Nucleus accumbens (tissue), 56 donors: ENCODE results near the gene OPA1.

Experiments
- DNase-seq, 56 donors: peaks; one replicate each; lab custom pipeline; 2025; lab: John Stamatoyannopoulos, UW

Gene OPA1

DNA sequence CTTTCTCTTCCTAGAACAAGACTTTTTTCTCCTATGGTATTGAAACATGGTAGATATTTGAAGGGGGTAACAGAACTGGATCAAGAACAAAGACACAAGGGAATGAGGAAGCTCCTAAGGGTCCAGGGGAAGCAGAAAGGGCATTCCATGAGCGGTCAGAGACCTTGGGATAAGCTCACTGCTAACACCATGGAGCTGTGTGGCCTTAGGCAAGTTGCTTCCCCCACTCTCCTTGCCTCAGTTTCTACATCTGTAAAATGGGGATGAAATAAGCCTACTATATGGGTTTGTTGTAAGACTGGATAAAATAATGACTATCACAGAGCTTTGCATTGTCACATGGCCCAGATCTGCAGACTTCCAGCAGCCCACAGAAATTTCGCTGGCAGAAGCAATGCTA lies 139.8 kb downstream of the OPA1 start:
- DNase-seq, result no peak

DNA sequence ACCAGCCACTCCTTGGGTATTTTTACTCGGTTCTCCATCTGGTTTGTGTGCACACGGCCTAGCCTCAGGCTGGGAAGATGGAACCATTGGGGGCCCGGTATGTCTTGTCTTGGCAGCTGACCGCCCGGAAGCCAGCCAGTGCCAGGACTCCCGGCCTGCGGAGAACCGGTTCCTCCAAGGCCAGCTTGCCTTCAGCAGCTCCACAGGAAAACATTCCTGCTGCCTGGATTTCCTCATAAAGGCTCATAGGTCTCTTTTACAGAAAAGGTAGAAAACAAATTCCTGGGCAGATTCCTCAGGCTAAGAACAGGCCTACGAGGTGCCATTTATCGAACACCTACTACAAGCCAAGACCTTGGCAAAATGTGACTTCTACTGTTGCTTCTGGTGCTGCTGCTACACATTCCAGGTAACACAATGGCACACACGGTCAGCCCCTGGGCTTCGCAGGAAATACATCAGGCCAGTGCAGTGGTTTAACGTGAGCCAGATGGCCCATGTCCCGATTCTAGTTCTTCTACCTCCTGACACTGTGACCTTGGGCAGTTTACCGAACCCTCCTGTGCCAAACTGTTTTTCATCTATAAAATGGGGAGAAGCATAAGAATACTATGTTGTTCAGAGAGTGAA lies 141.8 kb downstream of the OPA1 start:
- DNase-seq, result no peak

DNA sequence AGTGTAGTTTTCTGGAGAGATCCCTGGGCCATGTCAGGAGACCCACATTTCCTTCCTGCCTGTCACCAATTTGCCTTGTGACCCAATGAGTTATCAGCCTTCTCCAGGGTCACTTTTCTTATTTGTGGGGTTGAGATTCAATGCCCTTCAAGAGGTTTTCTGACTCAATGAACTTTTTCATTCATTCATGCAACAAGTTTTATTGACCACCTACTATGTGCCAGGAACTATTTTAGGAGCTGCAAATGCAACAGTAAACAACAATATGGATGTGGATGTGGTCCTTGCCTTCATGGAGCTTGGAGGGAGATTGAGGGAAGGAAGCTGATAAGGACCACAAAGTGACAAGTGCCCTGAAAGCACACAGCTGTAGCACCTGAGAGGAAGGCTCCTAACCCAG lies 142.8 kb downstream of the OPA1 start:
- no peak for DNase-seq

- DNase-seq, result no peak
These were observed 143.6 kb downstream of the OPA1 start for GRCh38 chr3:193736616-193737015.

DNA sequence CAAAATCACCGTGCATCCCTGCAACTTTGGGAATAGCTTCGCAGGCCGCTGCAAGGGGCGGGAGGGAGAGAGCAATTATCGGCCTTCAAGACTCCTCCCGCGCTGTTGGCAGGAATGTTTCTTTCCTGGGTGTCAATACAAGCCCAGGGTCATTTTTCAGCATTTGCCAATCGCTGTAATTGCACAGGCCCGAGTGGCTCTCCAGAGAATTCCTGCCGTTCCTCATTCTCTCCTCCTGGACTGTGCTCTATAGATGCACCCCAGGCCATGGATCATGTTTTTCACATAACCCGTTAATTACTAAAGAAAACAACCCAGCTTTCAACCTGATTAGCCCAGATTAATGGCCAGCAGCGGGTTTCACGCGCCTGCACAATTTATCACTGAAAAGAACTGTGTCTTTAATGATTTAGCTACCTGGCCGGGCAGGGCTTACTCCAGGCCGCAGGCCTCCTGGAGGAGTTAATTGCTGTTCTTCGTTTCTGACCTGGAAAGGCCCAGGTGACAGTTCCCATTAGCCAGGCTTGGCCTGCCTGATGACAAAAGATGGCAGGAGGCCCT lies 144.3 kb downstream of the OPA1 start:
- no peak for DNase-seq

DNA sequence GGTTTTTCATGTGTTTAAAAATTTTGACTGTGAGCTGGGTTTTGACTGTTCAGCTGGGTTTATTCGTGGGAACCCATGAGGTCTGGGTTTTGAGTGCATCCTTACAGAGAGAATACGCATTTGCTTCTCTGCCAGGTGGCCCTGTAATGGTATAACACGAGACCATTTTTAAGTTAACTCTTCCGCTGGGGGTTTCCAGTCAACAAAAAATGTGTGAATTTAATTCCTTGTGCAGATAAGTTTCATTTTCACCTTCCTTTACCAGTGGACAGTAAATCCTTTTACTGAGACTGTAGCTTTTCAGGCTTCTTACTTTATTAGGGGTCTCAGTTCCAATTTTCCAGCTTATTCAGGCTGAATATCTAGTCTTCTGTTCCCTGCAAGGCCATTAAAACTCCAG lies 149.6 kb downstream of the OPA1 start:
- no peak for DNase-seq

DNA sequence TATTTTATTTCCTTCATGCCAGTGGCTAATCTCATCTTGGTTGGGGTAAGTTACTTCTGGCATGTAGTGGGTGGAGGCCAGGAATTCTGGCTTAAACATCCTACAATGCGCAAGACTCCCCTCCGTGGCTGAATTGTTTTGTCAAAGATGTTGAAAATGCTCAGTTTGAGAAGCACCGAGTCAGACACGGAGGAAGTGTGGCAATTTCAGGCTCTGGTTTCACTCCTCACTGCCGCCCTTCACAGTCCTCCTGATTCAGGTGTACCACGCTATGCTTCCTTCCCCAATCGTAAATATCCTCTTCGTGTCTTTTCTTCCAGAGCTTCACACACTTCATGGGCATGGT lies 150.7 kb downstream of the OPA1 start:
- no peak for DNase-seq

GRCh38 chr3:193744048-193744821 lies 151.2 kb downstream of the OPA1 start:
- DNase-seq, result no peak

DNA sequence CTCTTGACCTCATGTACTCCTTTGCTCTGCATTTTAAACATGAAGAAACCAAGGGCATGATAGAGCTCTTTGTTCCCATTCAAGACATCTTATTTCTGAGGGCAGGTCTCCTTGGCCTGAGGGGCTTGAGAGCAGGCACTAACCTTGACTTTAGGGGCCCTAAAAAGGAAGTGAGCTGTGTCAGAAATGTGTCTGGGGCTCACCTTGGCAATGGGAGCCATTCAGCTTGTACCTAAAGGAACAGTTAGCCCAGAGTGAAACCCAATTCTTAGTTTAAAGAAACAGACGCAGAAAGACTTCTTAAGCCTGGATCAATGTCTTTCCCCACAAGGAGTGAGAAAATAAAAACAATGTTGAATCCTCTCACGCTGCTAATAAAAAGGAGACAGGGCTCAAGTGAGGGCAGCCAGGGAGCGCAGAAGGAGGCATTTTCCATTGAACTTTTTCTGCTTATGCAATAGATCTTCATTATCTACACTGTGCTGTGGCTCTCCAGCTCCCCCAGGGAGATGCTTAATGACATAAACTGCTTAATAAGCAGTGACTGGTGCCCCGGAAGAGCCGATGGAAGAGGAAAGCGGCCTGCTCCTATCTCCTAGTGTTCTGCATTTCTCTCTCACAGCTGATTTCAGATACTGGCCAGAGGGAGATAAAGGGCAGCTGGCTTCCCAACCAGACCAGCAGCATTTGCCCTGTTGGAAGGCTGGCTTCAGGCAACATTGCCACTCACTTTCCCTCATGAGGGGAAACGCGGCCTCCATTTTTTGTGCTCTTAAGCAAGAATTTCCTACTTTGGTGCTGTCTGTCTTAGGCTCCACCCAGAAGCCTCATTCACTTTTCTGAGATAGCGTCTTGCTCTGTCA lies 152.0 kb downstream of the OPA1 start:
- DNase-seq, result no peak

- DNase-seq, result no peak
These were observed 153.8 kb downstream of the OPA1 start for GRCh38 chr3:193746832-193747231.
